ENCODE data around the gene DYNC1H1. TPM values are rescaled to one million over a fixed set of nuclear protein-coding genes. Genes with fewer than 3 reads are reported as not detected.
A peak's percentile ranks its signal among the peaks of the same experiment; 100 is the strongest.

The DYNC1H1 gene
- total RNA-seq, 1 donor from 2014 or later: 735 TPM

DNA sequence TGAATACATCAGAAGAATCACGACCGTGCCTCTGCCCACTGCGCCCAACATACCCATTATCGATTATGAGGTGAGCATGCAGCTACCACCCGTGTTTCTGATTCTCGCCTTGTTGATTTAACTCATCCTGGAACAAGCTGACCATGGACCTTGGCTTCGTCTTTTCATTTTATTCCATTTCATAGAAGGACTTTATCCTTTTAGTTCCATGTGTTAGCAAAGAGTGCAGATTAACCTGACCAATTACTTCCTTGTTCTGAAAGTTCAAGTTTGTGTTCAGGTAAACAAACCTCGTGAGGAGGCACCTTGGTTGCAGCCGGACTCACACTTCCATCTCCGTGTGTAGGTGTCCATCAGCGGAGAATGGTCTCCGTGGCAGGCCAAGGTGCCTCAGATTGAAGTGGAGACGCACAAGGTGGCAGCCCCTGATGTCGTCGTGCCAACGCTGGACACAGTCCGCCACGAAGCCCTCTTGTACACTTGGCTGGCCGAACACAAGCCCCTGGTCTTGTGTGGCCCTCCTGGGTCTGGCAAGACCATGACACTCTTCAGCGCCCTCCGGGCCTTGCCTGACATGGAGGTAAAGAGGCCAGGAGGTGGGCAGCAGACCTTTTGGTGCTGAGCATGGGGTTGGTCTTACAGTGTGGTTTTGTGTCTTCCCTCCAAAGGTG, 52.2 kb downstream of the DYNC1H1 start:
- Mint-ChIP-seq H3K4me3 (ENCODE audit: unreplicated experiment) (no peak overlapping the region), H3K4me1 (ENCODE audit: low read depth) (peaks cover 6% of the 10 kb centered on the region), H3K36me3 (ENCODE audit: low read depth) (peaks cover 75% of the 10 kb centered on the region), H3K9me3 (ENCODE audit: low read depth) (no peaks in the 10 kb centered on the region), H3K27ac (ENCODE audit: unreplicated experiment) (no peak overlapping the region), H3K27me3 (ENCODE audit: low read depth) (no peaks in the 10 kb centered on the region)
- TF ChIP-seq, protein P1, sequence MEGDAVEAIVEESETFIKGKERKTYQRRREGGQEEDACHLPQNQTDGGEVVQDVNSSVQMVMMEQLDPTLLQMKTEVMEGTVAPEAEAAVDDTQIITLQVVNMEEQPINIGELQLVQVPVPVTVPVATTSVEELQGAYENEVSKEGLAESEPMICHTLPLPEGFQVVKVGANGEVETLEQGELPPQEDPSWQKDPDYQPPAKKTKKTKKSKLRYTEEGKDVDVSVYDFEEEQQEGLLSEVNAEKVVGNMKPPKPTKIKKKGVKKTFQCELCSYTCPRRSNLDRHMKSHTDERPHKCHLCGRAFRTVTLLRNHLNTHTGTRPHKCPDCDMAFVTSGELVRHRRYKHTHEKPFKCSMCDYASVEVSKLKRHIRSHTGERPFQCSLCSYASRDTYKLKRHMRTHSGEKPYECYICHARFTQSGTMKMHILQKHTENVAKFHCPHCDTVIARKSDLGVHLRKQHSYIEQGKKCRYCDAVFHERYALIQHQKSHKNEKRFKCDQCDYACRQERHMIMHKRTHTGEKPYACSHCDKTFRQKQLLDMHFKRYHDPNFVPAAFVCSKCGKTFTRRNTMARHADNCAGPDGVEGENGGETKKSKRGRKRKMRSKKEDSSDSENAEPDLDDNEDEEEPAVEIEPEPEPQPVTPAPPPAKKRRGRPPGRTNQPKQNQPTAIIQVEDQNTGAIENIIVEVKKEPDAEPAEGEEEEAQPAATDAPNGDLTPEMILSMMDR (IDR thresholded peaks at IDR 0.05): no peak
- DNase-seq (ENCODE audit: low spot score): no peak

DNA sequence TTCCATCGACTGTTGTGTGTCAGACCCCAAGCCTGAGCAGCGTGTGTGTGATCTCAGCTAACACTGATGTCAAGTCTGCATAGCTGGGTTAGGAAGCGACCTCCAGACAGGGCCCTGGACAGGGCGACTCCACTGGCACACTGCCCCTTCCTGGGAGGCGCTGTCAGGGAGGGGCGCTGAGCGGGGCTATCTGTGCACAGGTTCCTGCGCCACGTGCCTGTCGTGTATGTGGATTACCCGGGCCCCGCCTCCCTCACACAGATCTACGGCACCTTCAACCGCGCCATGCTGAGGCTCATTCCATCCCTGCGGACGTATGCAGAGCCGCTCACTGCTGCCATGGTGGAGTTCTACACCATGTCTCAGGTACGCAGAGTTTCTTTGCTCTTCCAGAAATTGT, 53.9 kb downstream of the DYNC1H1 start:
- DNase-seq (ENCODE audit: low spot score): no peak
- Mint-ChIP-seq H3K4me1 (ENCODE audit: low read depth) (peaks cover 6% of the 10 kb centered on the region), H3K27ac (ENCODE audit: unreplicated experiment) (no peak overlapping the region), H3K36me3 (ENCODE audit: low read depth) (peaks cover 68% of the 10 kb centered on the region), H3K9me3 (ENCODE audit: low read depth) (no peaks in the 10 kb centered on the region), H3K4me3 (ENCODE audit: unreplicated experiment) (no peak overlapping the region), H3K27me3 (ENCODE audit: low read depth) (no peaks in the 10 kb centered on the region)
- TF ChIP-seq, protein P1 (IDR thresholded peaks at IDR 0.05): no peak

DNA sequence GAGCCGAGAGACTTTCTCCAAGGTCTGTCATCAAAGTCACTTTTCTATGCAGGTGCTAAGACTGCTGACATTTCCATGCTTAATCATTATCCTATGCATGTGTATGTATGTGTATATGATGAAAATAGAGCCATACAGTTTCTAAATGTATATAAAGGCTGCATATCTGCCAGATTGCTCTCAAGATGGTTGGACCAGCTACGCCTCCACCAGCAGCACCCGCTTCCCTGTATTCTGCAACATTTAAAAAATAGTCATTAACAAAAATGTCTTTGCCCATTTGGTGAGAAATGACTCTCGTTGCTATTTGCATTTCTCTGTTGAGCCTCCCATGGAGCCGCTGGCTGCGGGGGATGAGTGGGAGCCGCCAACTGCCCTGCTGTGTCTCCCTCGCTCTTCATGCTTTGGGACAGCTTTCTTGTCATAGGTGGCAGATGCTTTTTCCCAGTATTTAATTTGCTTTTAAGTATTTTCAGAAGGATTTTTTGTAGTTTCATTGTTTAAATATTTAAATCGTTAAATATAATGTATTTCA, 54.7 kb downstream of the DYNC1H1 start:
- TF ChIP-seq, protein P1 (IDR thresholded peaks at IDR 0.05): no peak
- peaks cover 67% of the 10 kb centered on the region for H3K36me3 Mint-ChIP-seq (ENCODE audit: low read depth)
- DNase-seq (ENCODE audit: low spot score): no peak
- no peaks in the 10 kb centered on the region for H3K9me3 Mint-ChIP-seq (ENCODE audit: low read depth)
- no peaks in the 10 kb centered on the region for H3K27me3 Mint-ChIP-seq (ENCODE audit: low read depth)
- no peak overlapping the region for H3K27ac Mint-ChIP-seq (ENCODE audit: unreplicated experiment)
- H3K4me1 Mint-ChIP-seq (ENCODE audit: low read depth): peaks cover 6% of the 10 kb centered on the region
- no peak overlapping the region for H3K4me3 Mint-ChIP-seq (ENCODE audit: unreplicated experiment)

DNA sequence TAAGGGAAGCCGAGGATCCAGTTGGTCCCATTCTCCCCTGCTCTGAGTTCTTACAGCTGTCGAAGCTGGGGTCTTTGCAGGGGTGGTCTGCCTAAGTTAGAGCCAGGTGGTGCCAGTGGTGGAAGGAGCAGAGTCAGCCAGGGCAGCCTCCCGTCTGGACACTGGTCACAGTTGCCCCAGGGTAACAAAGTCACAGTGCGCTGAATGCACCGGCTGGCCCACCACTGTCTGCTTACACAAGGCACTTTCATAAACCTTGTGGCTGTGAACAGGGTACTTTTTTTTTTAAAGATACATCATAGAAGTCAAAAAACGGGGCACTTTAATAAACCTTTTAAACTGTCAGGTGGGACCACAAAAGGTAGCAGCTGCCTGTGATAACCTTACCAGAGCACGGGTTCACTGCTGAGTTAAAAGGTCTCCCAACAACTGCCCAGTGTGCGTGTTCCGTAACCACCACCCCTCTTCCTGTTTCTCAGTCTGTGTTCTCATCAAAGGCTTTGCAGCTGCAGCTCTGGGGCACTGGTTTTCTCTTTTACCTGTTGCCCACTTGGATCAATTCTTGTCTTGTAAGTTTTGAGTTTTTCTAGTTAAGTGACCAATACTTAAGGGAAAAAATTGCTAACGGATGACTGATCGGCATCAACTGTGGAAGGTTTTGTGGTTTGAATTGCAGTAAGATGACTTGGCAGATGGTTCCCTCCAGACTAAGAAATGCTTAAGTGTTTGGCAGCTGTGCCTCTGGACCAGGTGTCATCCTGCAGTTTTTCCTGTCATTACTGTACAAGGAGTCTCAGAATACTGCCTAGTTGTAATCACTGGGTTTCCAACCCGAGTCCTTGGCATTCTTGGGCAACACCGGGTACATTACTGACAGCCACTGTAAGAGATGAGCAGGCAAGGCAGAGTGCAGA, 55.9 kb downstream of the DYNC1H1 start:
- Mint-ChIP-seq H3K4me3 (ENCODE audit: unreplicated experiment) (no peak overlapping the region), H3K27me3 (ENCODE audit: low read depth) (no peaks in the 10 kb centered on the region), H3K36me3 (ENCODE audit: low read depth) (peaks cover 60% of the 10 kb centered on the region), H3K9me3 (ENCODE audit: low read depth) (no peaks in the 10 kb centered on the region), H3K4me1 (ENCODE audit: low read depth) (peaks cover 6% of the 10 kb centered on the region), H3K27ac (ENCODE audit: unreplicated experiment) (peak overlapping the region; percentile 76)
- TF ChIP-seq, protein P1 (IDR thresholded peaks at IDR 0.05): no peak
- DNase-seq (ENCODE audit: low spot score): peak; percentile 62

DNA sequence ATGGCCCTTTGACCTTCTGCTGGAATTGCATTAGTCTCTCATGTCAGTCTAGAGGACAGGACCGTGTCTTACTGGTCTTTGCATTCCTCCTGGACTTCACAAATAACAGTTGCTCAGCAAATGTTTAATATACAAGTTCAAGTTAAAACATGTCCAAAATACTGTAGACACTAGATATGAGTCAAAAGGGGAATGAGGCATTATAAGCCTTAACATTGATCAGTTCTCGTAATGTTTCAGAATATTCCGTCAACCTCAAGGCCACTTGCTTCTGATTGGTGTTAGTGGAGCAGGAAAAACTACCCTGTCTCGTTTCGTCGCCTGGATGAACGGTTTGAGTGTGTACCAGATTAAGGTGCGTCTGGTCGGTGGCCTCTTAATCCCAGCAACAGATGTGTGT, 62.6 kb downstream of the DYNC1H1 start:
- Mint-ChIP-seq H3K27ac (ENCODE audit: unreplicated experiment) (peak overlapping the region; percentile 71), H3K9me3 (ENCODE audit: low read depth) (no peaks in the 10 kb centered on the region), H3K4me1 (ENCODE audit: low read depth) (peaks cover 24% of the 10 kb centered on the region), H3K36me3 (ENCODE audit: low read depth) (peaks cover 50% of the 10 kb centered on the region), H3K27me3 (ENCODE audit: low read depth) (no peaks in the 10 kb centered on the region), H3K4me3 (ENCODE audit: unreplicated experiment) (no peak overlapping the region)
- no peak for DNase-seq (ENCODE audit: low spot score)
- TF ChIP-seq, protein P1 (IDR thresholded peaks at IDR 0.05): no peak
